ENCODE data around the gene RGS6.

RGS6 gene

DNA sequence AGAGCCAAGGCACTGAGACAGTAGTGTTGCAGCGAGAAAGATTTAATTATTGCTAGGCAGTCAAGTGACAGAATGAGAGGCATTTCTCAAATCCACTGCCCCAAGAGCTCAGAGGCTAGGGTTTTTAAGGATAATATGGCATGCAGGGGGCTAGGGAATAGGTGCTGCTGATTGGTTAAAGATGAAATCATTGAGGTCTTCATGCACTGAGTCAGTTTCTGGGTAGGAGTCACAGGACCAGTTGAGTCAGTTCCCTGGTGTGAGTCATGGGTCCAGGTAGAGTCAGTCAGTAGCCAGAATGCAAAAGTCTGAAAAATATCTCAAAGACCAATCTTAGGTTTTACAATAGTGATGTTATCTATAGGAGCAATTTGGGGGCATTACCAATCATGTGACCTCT is 323.8 kb downstream of the RGS6 start:
- H3K4ac ChIP-seq (ENCODE audit: low read depth in 1 of 2, low read length in 2 of 2): no peak overlapping the region
- no peak overlapping the region for H3K14ac ChIP-seq (ENCODE audit: low read length in 2 of 2)
- H3K4me2 ChIP-seq (ENCODE audit: low read length, poor library complexity, severe bottlenecking): no peak overlapping the region
- H3K18ac ChIP-seq (ENCODE audit: low read depth in 1 of 2, low read length in 2 of 2): no peak overlapping the region
- H3K36me3 ChIP-seq (ENCODE audit: control insufficient read depth in 1 of 2, insufficient read depth in 2 of 2, low read depth in 1 of 2, low read length in 2 of 2): no peaks in the 10 kb centered on the region
- peaks cover 27% of the 10 kb centered on the region for H3K9me3 ChIP-seq (ENCODE audit: control insufficient read depth, low read length)
- no peak overlapping the region for H2BK15ac ChIP-seq (ENCODE audit: low read depth, poor library complexity, severe bottlenecking)
- no peak overlapping the region for H3K9ac ChIP-seq (ENCODE audit: low read length)
- H2BK12ac ChIP-seq (ENCODE audit: low read length in 2 of 2): no peak overlapping the region
- H2AFZ ChIP-seq (ENCODE audit: low read depth, low read length): no peak overlapping the region
- H3K23ac ChIP-seq (ENCODE audit: low read length in 2 of 2): no peak overlapping the region
- WGBS: 82% methylated on average over 1 of the region's 1 CpG
- H2AK5ac ChIP-seq (ENCODE audit: low read length, severe bottlenecking): no peak overlapping the region
- no peak overlapping the region for H3K4me3 ChIP-seq (ENCODE audit: insufficient read depth in 1 of 2, low read depth in 1 of 2, low read length in 2 of 2)
- H2BK5ac ChIP-seq (ENCODE audit: low read depth, low read length, poor library complexity, severe bottlenecking): no peak overlapping the region
- no peak overlapping the region for H3K27ac ChIP-seq (ENCODE audit: low read length, poor library complexity, severe bottlenecking)
- H3K27me3 ChIP-seq (ENCODE audit: control insufficient read depth in 1 of 2, insufficient read depth in 1 of 2, low read length in 2 of 2): no peaks in the 10 kb centered on the region
- H2BK120ac ChIP-seq (ENCODE audit: low read depth, low read length): no peak overlapping the region
- no peak overlapping the region for H4K8ac ChIP-seq (ENCODE audit: low read length)
- H3K79me1 ChIP-seq (replicated peaks; ENCODE audit: low read length, poor library complexity, severe bottlenecking): no peaks in the 10 kb centered on the region
- DNase-seq: no peak
- H3K4me1 ChIP-seq (ENCODE audit: control insufficient read depth, insufficient read depth, low read depth, low read length): no peaks in the 10 kb centered on the region
- H4K91ac ChIP-seq (ENCODE audit: low read length): no peak overlapping the region

DNA sequence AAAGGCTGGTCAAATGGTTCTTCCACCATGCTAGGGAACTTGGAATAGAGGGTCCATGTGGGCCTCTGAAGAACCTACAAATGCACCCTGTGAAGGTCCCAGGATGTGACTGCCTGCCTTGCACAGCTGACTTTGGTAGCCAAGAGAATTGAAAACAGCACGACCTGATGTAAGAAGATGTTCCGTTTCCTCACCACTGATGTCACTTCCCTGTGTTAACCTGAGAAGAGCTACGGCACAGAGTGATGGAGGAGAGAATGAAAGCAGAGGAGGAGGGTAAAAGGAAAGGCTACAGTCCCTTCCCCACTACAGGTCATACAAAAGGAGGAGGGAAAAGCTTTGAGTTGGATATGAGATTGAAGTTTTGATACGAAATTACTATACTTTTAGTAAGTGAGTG is 328.8 kb downstream of the RGS6 start:
- H2AFZ ChIP-seq (ENCODE audit: low read depth, low read length): no peak overlapping the region
- 58% methylated on average over 4 of the region's 4 CpGs for WGBS
- peaks cover 13% of the 10 kb centered on the region for H3K9me3 ChIP-seq (ENCODE audit: control insufficient read depth, low read length)
- no peaks in the 10 kb centered on the region for H3K27me3 ChIP-seq (ENCODE audit: control insufficient read depth in 1 of 2, insufficient read depth in 1 of 2, low read length in 2 of 2)
- no peak overlapping the region for H2BK12ac ChIP-seq (ENCODE audit: low read length in 2 of 2)
- no peak overlapping the region for H2BK5ac ChIP-seq (ENCODE audit: low read depth, low read length, poor library complexity, severe bottlenecking)
- DNase-seq: no peak
- H3K79me1 ChIP-seq (replicated peaks; ENCODE audit: low read length, poor library complexity, severe bottlenecking): no peaks in the 10 kb centered on the region
- no peak overlapping the region for H2BK120ac ChIP-seq (ENCODE audit: low read depth, low read length)
- H2AK5ac ChIP-seq (ENCODE audit: low read length, severe bottlenecking): no peak overlapping the region
- H3K27ac ChIP-seq (ENCODE audit: low read length, poor library complexity, severe bottlenecking): no peak overlapping the region
- no peak overlapping the region for H3K18ac ChIP-seq (ENCODE audit: low read depth in 1 of 2, low read length in 2 of 2)
- H4K8ac ChIP-seq (ENCODE audit: low read length): no peak overlapping the region
- no peaks in the 10 kb centered on the region for H3K36me3 ChIP-seq (ENCODE audit: control insufficient read depth in 1 of 2, insufficient read depth in 2 of 2, low read depth in 1 of 2, low read length in 2 of 2)
- no peak overlapping the region for H4K91ac ChIP-seq (ENCODE audit: low read length)
- H3K4ac ChIP-seq (ENCODE audit: low read depth in 1 of 2, low read length in 2 of 2): no peak overlapping the region
- no peak overlapping the region for H3K14ac ChIP-seq (ENCODE audit: low read length in 2 of 2)
- H3K23ac ChIP-seq (ENCODE audit: low read length in 2 of 2): no peak overlapping the region
- no peaks in the 10 kb centered on the region for H3K4me1 ChIP-seq (ENCODE audit: control insufficient read depth, insufficient read depth, low read depth, low read length)
- no peak overlapping the region for H3K4me3 ChIP-seq (ENCODE audit: insufficient read depth in 1 of 2, low read depth in 1 of 2, low read length in 2 of 2)
- H2BK15ac ChIP-seq (ENCODE audit: low read depth, poor library complexity, severe bottlenecking): no peak overlapping the region
- no peak overlapping the region for H3K9ac ChIP-seq (ENCODE audit: low read length)
- H3K4me2 ChIP-seq (ENCODE audit: low read length, poor library complexity, severe bottlenecking): no peak overlapping the region

DNA sequence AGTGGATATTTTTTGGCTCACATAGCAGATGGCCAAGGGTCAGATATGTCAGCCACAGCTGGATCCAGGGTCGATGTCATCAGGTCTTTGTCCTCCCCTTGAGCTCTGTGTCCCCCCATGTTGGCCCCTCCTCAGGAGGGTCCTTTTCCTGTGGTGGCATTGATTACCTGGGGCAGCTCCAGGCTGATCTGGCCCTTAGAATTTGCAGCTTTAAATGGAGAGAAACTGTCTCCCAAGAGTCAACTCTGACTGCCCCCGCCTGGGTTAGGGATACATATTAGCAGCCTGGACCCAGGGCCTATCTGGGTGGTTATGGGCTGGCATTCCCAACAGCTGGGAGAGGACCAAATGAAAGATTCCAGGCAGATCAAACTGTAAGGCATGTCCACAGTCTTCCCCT is 330.5 kb downstream of the RGS6 start:
- 69% methylated on average over 2 of the region's 2 CpGs for WGBS
- Histone ChIP-seq H2BK5ac (ENCODE audit: low read depth, low read length, poor library complexity, severe bottlenecking) (no peak overlapping the region), H2AFZ (ENCODE audit: low read depth, low read length) (no peak overlapping the region), H4K91ac (ENCODE audit: low read length) (no peak overlapping the region), H3K4me2 (ENCODE audit: low read length, poor library complexity, severe bottlenecking) (no peak overlapping the region), H3K27ac (ENCODE audit: low read length, poor library complexity, severe bottlenecking) (no peak overlapping the region), H3K9me3 (ENCODE audit: control insufficient read depth, low read length) (peaks cover 12% of the 10 kb centered on the region), H3K23ac (ENCODE audit: low read length in 2 of 2) (no peak overlapping the region), H3K36me3 (ENCODE audit: control insufficient read depth in 1 of 2, insufficient read depth in 2 of 2, low read depth in 1 of 2, low read length in 2 of 2) (no peaks in the 10 kb centered on the region), H3K79me1 (replicated peaks; ENCODE audit: low read length, poor library complexity, severe bottlenecking) (no peaks in the 10 kb centered on the region), H3K4me1 (ENCODE audit: control insufficient read depth, insufficient read depth, low read depth, low read length) (no peaks in the 10 kb centered on the region), H2BK120ac (ENCODE audit: low read depth, low read length) (no peak overlapping the region), H3K9ac (ENCODE audit: low read length) (no peak overlapping the region), H3K4me3 (ENCODE audit: insufficient read depth in 1 of 2, low read depth in 1 of 2, low read length in 2 of 2) (no peak overlapping the region), H2BK12ac (ENCODE audit: low read length in 2 of 2) (no peak overlapping the region), H4K8ac (ENCODE audit: low read length) (no peak overlapping the region), H2AK5ac (ENCODE audit: low read length, severe bottlenecking) (no peak overlapping the region), H3K4ac (ENCODE audit: low read depth in 1 of 2, low read length in 2 of 2) (no peak overlapping the region), H3K18ac (ENCODE audit: low read depth in 1 of 2, low read length in 2 of 2) (no peak overlapping the region), H3K27me3 (ENCODE audit: control insufficient read depth in 1 of 2, insufficient read depth in 1 of 2, low read length in 2 of 2) (no peaks in the 10 kb centered on the region), H3K14ac (ENCODE audit: low read length in 2 of 2) (no peak overlapping the region), H2BK15ac (ENCODE audit: low read depth, poor library complexity, severe bottlenecking) (no peak overlapping the region)
- DNase-seq: no peak

DNA sequence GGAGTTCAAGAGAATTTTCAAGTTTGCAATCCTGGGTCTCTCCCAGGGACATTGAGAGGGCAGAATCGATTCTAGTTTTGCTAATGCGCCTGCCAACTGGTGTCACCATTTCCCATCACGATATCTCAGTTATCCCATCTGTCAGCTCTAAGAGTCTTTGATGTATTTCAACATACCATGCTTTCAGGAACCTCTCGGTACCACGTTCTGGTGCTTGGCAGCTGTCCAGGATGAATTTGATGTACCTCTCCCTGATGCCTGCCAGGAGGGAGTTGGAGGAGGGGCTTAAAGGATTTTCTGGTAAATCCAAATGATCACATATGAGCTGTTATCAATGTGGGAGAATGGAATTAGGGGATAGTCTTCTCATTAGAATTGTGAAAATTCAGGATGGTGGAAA is 332.5 kb downstream of the RGS6 start:
- Histone ChIP-seq H3K14ac (ENCODE audit: low read length in 2 of 2) (no peak overlapping the region), H2BK120ac (ENCODE audit: low read depth, low read length) (no peak overlapping the region), H2AFZ (ENCODE audit: low read depth, low read length) (no peak overlapping the region), H3K27ac (ENCODE audit: low read length, poor library complexity, severe bottlenecking) (no peak overlapping the region), H3K18ac (ENCODE audit: low read depth in 1 of 2, low read length in 2 of 2) (no peak overlapping the region), H2AK5ac (ENCODE audit: low read length, severe bottlenecking) (no peak overlapping the region), H2BK5ac (ENCODE audit: low read depth, low read length, poor library complexity, severe bottlenecking) (no peak overlapping the region), H3K79me1 (replicated peaks; ENCODE audit: low read length, poor library complexity, severe bottlenecking) (no peaks in the 10 kb centered on the region), H3K9me3 (ENCODE audit: control insufficient read depth, low read length) (peaks cover 4% of the 10 kb centered on the region), H3K9ac (ENCODE audit: low read length) (no peak overlapping the region), H3K4me1 (ENCODE audit: control insufficient read depth, insufficient read depth, low read depth, low read length) (no peaks in the 10 kb centered on the region), H3K4me2 (ENCODE audit: low read length, poor library complexity, severe bottlenecking) (no peak overlapping the region), H3K4me3 (ENCODE audit: insufficient read depth in 1 of 2, low read depth in 1 of 2, low read length in 2 of 2) (no peak overlapping the region), H3K23ac (ENCODE audit: low read length in 2 of 2) (no peak overlapping the region), H2BK12ac (ENCODE audit: low read length in 2 of 2) (no peak overlapping the region), H3K36me3 (ENCODE audit: control insufficient read depth in 1 of 2, insufficient read depth in 2 of 2, low read depth in 1 of 2, low read length in 2 of 2) (no peaks in the 10 kb centered on the region), H3K4ac (ENCODE audit: low read depth in 1 of 2, low read length in 2 of 2) (no peak overlapping the region), H2BK15ac (ENCODE audit: low read depth, poor library complexity, severe bottlenecking) (no peak overlapping the region), H4K8ac (ENCODE audit: low read length) (no peak overlapping the region), H3K27me3 (ENCODE audit: control insufficient read depth in 1 of 2, insufficient read depth in 1 of 2, low read length in 2 of 2) (no peaks in the 10 kb centered on the region), H4K91ac (ENCODE audit: low read length) (no peak overlapping the region)
- no peak for DNase-seq
- WGBS: 87% methylated on average over 5 of the region's 5 CpGs
